ENCODE data around the gene PITPNM2. TPM values are rescaled to one million over a fixed set of nuclear protein-coding genes. Genes with fewer than 3 reads are reported as not detected.
A peak's percentile ranks its signal among the peaks of the same experiment; 100 is the strongest.

The PITPNM2 gene
- total RNA-seq, 1 donor from 2014 or later, result 0.56 TPM

GRCh38 chr12:123145211-123145610 lies 5.7 kb downstream of the PITPNM2 start:
- H3K79me2 ChIP-seq (ENCODE audit: low read depth), result no peaks in the 10 kb centered on the region
- H4K20me1 ChIP-seq (ENCODE audit: low read depth), result peaks cover 4% of the 10 kb centered on the region
- H3K4me2 ChIP-seq, result no peak overlapping the region
- H3K36me3 Mint-ChIP-seq, result peaks cover 7% of the 10 kb centered on the region
- no peak overlapping the region for H3K9ac ChIP-seq
- H3K27me3 ChIP-seq, result peaks cover 32% of the 10 kb centered on the region
- DNase-seq (ENCODE audit: low spot score), result no peak
- peaks cover 19% of the 10 kb centered on the region for H3K4me1 ChIP-seq
- peaks cover 48% of the 10 kb centered on the region for H3K4me1 Mint-ChIP-seq
- peaks cover 11% of the 10 kb centered on the region for H3F3A ChIP-seq (ENCODE audit: low read depth)
- no peak for TF ChIP-seq EZH2 (IDR thresholded peaks at IDR 0.05)
- TF ChIP-seq CTCF (IDR thresholded peaks at IDR 0.05), result no peak
- TF ChIP-seq EZH2phosphoT487 (IDR thresholded peaks at IDR 0.05), result no peak
- H3K9me3 Mint-ChIP-seq, result no peaks in the 10 kb centered on the region
- peaks cover 18% of the 10 kb centered on the region for H3K27me3 Mint-ChIP-seq (ENCODE audit: insufficient read depth, low read depth)
- H2AFZ ChIP-seq (replicated peaks), result no peak overlapping the region
- H3K4me3 Mint-ChIP-seq, result no peak overlapping the region
- no peak overlapping the region for H3K27ac Mint-ChIP-seq
- H3K27ac ChIP-seq, result no peak overlapping the region
- H3K4me3 ChIP-seq, result no peak overlapping the region
- H3K36me3 ChIP-seq, result no peaks in the 10 kb centered on the region
- H3K9me3 ChIP-seq (ENCODE audit: low read depth), result no peaks in the 10 kb centered on the region

- H3K4me3 Mint-ChIP-seq, result no peak overlapping the region
- peaks cover 47% of the 10 kb centered on the region for H3K4me1 Mint-ChIP-seq
- H4K20me1 ChIP-seq (ENCODE audit: low read depth), result peaks cover 4% of the 10 kb centered on the region
- no peak overlapping the region for H2AFZ ChIP-seq (replicated peaks)
- no peaks in the 10 kb centered on the region for H3K9me3 Mint-ChIP-seq
- no peaks in the 10 kb centered on the region for H3K36me3 ChIP-seq
- H3K27ac Mint-ChIP-seq, result no peak overlapping the region
- no peak for DNase-seq (ENCODE audit: low spot score)
- no peak for TF ChIP-seq CTCF (IDR thresholded peaks at IDR 0.05)
- no peak for TF ChIP-seq EZH2 (IDR thresholded peaks at IDR 0.05)
- TF ChIP-seq EZH2phosphoT487 (IDR thresholded peaks at IDR 0.05), result no peak
- H3K4me3 ChIP-seq, result no peak overlapping the region
- H3K9me3 ChIP-seq (ENCODE audit: low read depth), result no peaks in the 10 kb centered on the region
- no peak overlapping the region for H3K27ac ChIP-seq
- H3K4me1 ChIP-seq, result peaks cover 24% of the 10 kb centered on the region
- H3K4me2 ChIP-seq, result no peak overlapping the region
- H3K36me3 Mint-ChIP-seq, result peaks cover 7% of the 10 kb centered on the region
- H3K27me3 Mint-ChIP-seq (ENCODE audit: insufficient read depth, low read depth), result peaks cover 10% of the 10 kb centered on the region
- no peaks in the 10 kb centered on the region for H3K79me2 ChIP-seq (ENCODE audit: low read depth)
- H3K9ac ChIP-seq, result no peak overlapping the region
- peaks cover 19% of the 10 kb centered on the region for H3K27me3 ChIP-seq
- H3F3A ChIP-seq (ENCODE audit: low read depth), result peaks cover 12% of the 10 kb centered on the region
Observed at GRCh38 chr12:123143736-123144461, 7.0 kb downstream of the PITPNM2 start.

- Histone ChIP-seq H3F3A (ENCODE audit: low read depth) (peaks cover 12% of the 10 kb centered on the region), H2AFZ (replicated peaks) (no peak overlapping the region), H3K9me3 (ENCODE audit: low read depth) (no peaks in the 10 kb centered on the region), H3K4me2 (no peak overlapping the region), H3K27me3 (peaks cover 11% of the 10 kb centered on the region), H3K79me2 (ENCODE audit: low read depth) (no peaks in the 10 kb centered on the region), H3K36me3 (no peaks in the 10 kb centered on the region), H3K4me1 (peaks cover 24% of the 10 kb centered on the region), H4K20me1 (ENCODE audit: low read depth) (peaks cover 4% of the 10 kb centered on the region), H3K9ac (no peak overlapping the region), H3K27ac (no peak overlapping the region), H3K4me3 (no peak overlapping the region)
- Mint-ChIP-seq H3K4me1 (peaks cover 40% of the 10 kb centered on the region), H3K36me3 (peaks cover under 1% of the 10 kb centered on the region), H3K4me3 (no peak overlapping the region), H3K9me3 (no peaks in the 10 kb centered on the region), H3K27ac (no peak overlapping the region), H3K27me3 (ENCODE audit: insufficient read depth, low read depth) (peaks cover 6% of the 10 kb centered on the region)
- TF ChIP-seq EZH2phosphoT487 (IDR thresholded peaks at IDR 0.05) (no peak), EZH2 (IDR thresholded peaks at IDR 0.05) (no peak), CTCF (IDR thresholded peaks at IDR 0.05) (no peak)
- DNase-seq (ENCODE audit: low spot score), result peak; percentile 18
Observed at GRCh38 chr12:123142921-123143735, 7.8 kb downstream of the PITPNM2 start.

All from neural progenitor cell (in vitro differentiated cells).